GM18508 (cell line): ENCODE data around the gene ADAMTS3.

ENCODE experiments used
- ATAC-seq: cut with Tn5 transposase; IDR thresholded peaks from one replicate; pipeline ENCODE4 v1.9.1; 2021; ENCODE audit warnings: moderate number of reproducible peaks; ENCODE audit not compliant: insufficient read depth, unreplicated experiment

ADAMTS3 gene

DNA sequence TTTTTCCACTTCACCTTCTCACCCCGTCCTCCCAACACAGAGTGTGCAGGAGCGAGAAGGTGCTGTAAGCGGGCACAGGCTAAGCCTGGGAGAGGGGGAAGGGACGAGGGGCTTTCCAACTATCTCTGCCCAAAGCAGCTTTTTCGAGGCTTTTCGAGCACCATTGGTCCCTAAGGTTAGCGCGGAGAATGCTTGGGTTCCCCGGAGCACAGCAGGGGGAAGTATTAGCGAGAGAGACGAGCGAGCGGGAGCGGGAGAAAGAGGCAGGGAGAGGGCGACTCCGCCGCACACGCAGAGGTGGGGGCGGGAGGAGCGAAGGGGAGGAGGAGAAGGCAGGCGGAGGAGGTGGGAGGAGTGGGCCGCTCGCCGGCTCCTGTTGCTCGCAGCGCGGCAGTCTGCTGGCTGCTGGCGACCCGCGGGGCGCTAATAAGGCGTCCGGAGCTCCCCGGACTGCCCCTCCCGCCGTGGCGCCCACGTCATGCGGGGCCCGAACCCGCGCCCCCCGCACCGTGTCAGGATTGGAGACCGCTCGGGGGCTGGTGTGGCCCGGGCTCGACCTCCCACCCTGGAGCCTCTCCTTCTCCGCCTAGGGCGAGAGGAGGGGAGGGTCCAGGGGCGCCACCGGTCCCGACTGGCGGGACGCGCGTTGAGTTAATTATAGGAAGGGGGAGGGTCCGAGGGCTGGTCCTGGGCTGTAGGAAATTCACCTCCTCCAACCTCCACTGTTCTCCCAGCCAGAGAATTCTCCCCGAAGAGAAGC, at the start of gene ADAMTS3:
TSS of gene ADAMTS3 (minus strand) at position 263 of the 760 bp plus-strand sequence. CDS start 459 bp downstream, outside the sequence.
- ATAC-seq = no peak

DNA sequence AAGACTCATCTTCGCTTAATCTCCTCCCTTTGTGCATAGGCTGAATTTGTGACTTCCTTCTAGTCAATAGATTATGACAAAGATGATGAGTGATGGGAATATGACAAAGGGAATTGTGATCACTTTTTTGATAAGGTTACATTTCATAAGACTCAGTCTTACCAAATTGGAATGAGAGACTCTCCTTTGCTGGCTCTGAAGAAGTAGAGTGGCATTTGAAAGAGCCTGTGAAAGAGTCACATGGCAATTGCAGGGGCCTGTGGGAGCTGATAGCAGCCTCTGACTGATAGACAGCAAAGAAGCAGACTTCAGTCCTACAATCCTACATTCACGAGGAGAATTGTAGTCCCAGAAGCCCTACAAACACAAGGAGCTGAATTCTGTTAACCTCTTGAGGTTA, 44.9 kb upstream of the ADAMTS3 start:
- ATAC-seq = no peak

GRCh38 chr4:72606751-72607150, 37.7 kb upstream of the ADAMTS3 start:
- ATAC-seq = no peak

DNA sequence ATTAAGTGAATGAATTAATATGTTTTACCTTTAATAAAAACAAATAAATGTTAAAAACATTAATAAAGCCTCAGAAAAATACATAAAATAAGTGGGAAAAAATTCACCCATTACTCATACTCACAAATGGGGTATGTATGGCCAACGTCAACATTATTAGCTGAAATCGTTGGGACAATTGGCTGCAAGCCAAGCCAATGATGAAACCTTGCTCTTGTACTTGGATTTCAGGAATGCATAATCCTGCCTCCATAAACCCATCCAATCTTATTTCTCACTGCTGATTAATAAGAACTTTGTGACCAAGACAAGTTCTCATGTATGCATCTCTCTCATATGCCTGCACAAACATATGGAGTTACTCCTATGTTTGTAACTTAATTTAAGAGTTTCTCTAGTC, 35.3 kb upstream of the ADAMTS3 start:
- ATAC-seq = no peak

GRCh38 chr4:72602396-72603376, 33.7 kb upstream of the ADAMTS3 start:
- ATAC-seq = no peak

DNA sequence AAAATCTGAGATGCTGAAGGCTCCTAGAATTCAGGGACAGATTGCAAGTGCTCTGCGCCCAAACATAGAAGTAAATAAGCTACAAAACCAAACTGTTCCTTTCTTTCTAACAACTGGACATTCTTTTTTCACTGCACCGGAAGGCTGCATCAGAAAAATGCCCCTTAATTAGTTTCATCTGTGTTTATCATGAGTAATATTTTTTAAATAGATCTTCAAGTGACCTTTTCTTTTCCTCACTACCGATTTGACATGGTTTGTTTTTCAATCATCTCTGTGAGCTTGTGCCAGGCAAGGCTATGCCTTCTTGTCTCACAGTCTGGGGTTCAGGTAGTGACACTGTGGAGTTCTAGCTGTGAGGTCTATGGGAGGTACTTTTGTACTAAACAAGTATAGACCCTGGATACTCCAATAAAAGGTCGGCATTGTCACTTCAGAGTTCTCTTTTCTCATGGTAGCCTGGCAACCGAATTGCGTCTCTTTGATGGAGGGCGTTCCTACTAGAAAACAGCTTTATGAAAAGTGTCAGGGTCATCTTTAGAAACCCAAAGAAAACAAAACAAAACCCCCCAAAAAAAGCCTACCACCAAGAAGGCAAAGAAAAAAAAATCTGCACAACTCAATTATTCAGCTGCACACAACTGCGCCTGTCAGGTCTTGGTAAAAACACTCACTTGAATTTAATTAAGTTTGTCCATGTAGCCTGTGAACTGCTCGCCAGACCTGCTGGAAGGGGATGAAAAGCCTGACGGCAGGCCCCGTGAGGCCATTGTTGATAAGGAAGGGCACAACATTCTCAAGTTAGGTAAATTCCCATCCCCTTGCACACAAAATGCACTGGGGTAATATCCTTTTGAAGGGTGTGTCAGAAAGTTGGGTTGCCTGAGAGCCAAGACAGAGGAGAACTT, 22.8 kb upstream of the ADAMTS3 start:
- ATAC-seq = no peak

DNA sequence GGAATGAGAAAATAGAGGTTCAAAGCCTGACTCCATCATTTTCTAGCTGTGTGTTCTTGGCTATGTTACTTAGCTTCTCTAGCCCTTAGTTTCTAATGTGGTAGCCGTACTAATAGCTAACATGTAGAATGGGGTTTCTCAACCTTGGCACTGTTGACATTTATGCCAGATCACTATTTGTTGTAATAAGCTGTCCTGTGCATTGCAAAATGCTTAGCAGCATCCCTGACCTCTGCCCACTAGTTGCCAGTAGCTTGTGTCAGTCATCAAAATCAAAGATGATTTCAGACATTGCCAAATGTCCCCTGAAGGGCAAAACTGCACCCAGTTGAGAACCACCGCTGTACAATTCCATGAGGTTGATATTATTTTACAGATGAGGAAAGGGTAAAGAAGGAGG, 18.3 kb upstream of the ADAMTS3 start:
- ATAC-seq = no peak

- ATAC-seq = no peak
Measured at GRCh38 chr4:72582853-72583252, 13.8 kb upstream of the ADAMTS3 start.

- no peak for ATAC-seq
Measured at GRCh38 chr4:72577211-72577610, 8.2 kb upstream of the ADAMTS3 start.

GRCh38 chr4:72571337-72571736, 2.3 kb upstream of the ADAMTS3 start:
- ATAC-seq = no peak

DNA sequence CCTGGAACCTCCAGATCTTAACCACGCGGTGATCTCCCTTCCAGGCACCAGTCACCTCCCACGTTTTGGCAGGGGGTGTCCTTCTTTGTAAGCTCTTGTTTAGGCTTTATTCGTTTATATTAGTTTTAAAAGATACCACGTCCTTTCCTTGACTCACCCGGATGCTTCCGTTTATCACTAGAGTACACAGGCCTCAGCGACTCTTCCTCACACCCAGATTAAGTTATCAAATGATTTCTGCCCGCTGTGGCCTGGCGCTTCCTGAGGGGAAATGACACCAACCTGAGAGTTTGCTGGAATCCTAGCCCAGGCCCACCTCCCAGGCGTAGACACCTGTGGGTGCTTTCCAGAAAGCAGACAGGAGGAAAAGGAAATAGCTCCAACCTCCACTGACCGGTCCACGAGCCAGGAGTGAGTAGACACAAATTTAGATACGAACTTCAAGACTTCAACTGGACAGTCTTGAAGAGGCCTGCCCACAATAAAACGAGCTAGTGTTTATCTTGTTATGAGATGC, 756 bp upstream of the ADAMTS3 start:
- no peak for ATAC-seq

DNA sequence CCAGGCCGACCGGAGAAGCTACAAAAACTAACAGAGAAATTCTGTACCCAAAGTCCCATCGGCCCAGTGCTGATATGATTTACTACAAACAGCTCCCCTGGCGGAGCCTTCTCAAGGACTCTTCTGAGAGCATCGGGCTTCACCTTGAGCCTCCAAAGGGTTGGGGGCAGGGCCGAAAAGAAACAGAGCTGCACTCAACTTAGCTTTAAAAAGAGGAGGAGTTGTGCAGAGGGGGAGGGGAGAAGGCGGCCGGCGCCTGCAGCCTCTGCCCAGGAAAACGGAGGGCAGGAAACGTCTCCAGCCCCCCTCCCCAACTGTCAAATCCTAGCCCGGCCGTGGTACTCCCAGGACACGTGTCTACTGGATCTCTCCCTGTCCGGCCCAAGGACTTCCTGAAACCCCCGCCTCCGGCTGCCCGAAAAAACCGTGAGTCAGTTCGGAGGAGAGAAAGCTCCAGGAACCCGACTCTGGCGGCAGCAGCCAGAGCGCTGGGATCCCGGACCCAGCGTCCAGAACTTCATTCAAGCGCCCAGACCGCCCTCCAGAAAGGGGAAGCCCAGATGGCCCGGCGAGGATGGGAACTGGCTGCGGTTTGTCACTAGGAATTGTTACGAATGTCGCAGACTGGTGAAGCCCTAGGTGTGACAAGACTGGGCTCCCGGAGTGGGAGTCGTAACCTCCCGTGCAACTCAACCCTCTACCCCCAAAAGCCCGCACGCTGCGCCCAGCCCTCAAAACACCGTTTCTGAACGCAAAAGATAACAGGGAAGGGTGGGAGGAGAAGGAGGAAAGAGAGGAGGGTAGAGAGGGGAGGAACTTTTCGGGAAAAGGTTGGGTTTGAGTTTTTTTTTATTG, 973 bp downstream of the ADAMTS3 start:
- ATAC-seq = no peak

GRCh38 chr4:72567036-72567435, 2.0 kb downstream of the ADAMTS3 start:
- no peak for ATAC-seq

DNA sequence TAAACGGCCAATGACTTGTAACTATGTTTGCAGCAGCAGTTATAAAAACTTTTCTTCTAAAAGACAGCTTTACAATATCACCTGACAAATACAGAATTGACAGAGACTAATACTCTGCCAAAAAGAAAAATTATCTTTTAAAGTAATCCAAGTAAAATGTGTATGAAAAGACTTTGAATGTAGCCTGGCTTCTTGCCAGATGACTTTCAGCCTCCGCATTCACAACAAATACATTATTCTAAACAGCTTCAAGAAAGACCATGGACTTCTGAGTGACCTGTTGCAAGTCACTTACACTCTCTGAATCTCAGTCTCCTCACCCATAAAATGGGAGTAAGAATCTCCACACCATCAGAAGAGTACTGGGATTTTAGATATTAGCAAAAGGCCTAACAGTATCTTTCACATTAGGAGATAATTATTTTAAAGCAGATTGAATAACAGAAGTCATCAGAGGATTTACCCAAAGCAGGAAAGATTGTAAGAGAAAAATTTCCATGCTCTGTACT, 2.5 kb downstream of the ADAMTS3 start:
- no peak for ATAC-seq

DNA sequence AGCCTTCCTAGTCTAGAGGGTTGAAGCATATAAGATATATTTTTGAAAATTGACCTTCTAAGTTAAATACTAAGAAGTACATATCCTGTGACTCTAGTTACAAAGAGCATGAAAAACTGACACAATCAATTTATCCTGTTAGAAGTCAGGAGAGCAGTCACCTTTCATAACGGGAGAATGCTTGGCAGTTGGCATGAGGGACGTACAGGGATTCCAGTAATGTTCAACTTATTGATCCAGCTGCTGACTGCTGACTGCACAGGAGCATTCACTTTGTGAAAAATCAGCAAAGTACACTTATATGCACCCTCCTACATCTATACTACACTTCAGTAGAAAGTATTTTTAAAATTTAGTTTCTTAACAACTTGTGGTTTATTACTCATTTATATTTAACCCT, 4.2 kb downstream of the ADAMTS3 start:
- no peak for ATAC-seq

GRCh38 chr4:72564184-72564583, 4.8 kb downstream of the ADAMTS3 start:
- no peak for ATAC-seq

DNA sequence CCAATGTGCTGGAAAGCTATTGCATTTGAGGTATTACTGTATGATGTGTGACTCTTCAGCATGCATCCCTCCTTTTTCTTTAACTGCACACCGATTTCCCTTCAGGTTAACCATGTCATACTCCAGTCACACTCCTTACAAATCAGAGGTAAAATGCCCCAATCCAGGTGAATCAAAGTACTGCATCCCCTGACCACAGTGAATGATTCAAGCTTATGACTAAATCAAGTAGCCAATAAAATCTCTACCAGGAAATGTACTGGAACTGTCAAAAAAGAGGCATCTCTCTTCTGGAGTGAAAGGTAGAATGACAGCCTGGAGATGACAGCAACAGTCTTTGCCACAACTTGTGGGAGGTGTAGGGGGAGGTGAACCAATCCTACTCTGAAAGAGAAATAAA, 10.4 kb downstream of the ADAMTS3 start:
- ATAC-seq = no peak

- no peak for ATAC-seq
Measured at GRCh38 chr4:72557021-72557420, 12.0 kb downstream of the ADAMTS3 start.

DNA sequence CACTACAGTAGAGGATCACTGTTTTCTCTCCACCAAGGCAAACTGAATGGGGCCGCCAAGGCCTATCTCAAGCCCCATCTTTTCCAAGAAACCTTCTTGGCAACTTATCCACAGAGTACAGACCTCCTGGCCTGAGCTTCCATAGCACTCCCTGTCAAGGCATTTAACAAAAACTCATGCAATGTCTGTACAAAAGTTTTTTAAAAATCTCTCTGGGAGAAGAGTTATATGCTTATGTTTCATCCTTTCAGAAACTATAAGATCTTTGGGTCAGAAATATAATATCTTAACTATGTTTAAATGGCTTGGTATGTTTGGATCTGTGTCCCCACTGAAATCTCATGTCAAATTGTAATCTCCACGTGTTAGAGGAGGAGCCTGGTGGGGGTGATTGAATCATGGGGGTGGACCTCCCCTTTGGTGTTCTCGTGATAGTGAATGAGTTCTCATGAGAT, 13.6 kb downstream of the ADAMTS3 start:
- ATAC-seq = no peak
